ENCODE measurements around the gene HSPA14. TPM values are rescaled to one million over a fixed set of nuclear protein-coding genes. Genes with fewer than 3 reads are reported as not detected.

Gene HSPA14
- total RNA-seq, 1 experiment from 2014 or later: 41.0 TPM

- H3K27me3 Mint-ChIP-seq (ENCODE audit: low read depth): no peaks in the 10 kb centered on the region
- no peak overlapping the region for H3K4me2 ChIP-seq (ENCODE audit: insufficient read depth, insufficient read length, low read length)
- no peak overlapping the region for H3K9ac ChIP-seq (ENCODE audit: extremely low read depth, insufficient read length, low read length)
- no peak overlapping the region for H2BK15ac ChIP-seq (ENCODE audit: low read depth, low read length)
- H3K27ac Mint-ChIP-seq: no peak overlapping the region
- no peaks in the 10 kb centered on the region for H4K20me1 ChIP-seq (ENCODE audit: control insufficient read depth, insufficient read depth, insufficient read length)
- H3K4me3 Mint-ChIP-seq: no peak overlapping the region
- H3K4me1 ChIP-seq (ENCODE audit: insufficient read depth, low read length): no peaks in the 10 kb centered on the region
- no peak overlapping the region for H2AFZ ChIP-seq (ENCODE audit: low read length)
- no peak overlapping the region for H2AK5ac ChIP-seq (ENCODE audit: insufficient read length, low read length)
- H3K4ac ChIP-seq (ENCODE audit: low read depth, low read length): no peak overlapping the region
- no peaks in the 10 kb centered on the region for H3K4me1 Mint-ChIP-seq
- no peak overlapping the region for H3K23ac ChIP-seq (ENCODE audit: insufficient read length, low read depth, low read length)
- DNase-seq: no peak
- H3K79me1 ChIP-seq (ENCODE audit: insufficient read depth, low read depth, low read length, poor library complexity, severe bottlenecking): no peaks in the 10 kb centered on the region
- peaks cover 79 to 95% (median 92%) of the 10 kb centered on the region in 3 experiments for H3K36me3 Mint-ChIP-seq (ENCODE audit: insufficient read depth in 1 of 3, low read depth in 3 of 3)
- H2BK5ac ChIP-seq (ENCODE audit: insufficient read length, low read length): no peak overlapping the region
- no peaks in the 10 kb centered on the region for H3K79me2 ChIP-seq (ENCODE audit: insufficient read depth, low read length)
- H3K14ac ChIP-seq (ENCODE audit: insufficient read depth, low read length): no peak overlapping the region
- TF ChIP-seq, protein P1, sequence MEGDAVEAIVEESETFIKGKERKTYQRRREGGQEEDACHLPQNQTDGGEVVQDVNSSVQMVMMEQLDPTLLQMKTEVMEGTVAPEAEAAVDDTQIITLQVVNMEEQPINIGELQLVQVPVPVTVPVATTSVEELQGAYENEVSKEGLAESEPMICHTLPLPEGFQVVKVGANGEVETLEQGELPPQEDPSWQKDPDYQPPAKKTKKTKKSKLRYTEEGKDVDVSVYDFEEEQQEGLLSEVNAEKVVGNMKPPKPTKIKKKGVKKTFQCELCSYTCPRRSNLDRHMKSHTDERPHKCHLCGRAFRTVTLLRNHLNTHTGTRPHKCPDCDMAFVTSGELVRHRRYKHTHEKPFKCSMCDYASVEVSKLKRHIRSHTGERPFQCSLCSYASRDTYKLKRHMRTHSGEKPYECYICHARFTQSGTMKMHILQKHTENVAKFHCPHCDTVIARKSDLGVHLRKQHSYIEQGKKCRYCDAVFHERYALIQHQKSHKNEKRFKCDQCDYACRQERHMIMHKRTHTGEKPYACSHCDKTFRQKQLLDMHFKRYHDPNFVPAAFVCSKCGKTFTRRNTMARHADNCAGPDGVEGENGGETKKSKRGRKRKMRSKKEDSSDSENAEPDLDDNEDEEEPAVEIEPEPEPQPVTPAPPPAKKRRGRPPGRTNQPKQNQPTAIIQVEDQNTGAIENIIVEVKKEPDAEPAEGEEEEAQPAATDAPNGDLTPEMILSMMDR (conservative IDR thresholded peaks at IDR 0.05): no peak
- no peaks in the 10 kb centered on the region for H3K23me2 ChIP-seq (ENCODE audit: insufficient read length, low read depth, low read length, poor library complexity, severe bottlenecking)
- H3K9me3 Mint-ChIP-seq: peaks cover 42 to 45% of the 10 kb centered on the region in 2 experiments
- H3K27me3 ChIP-seq (ENCODE audit: insufficient read depth, low read length): no peaks in the 10 kb centered on the region
- H2BK120ac ChIP-seq (ENCODE audit: low read depth, low read length, poor library complexity, severe bottlenecking): no peak overlapping the region
- no CpG with 5 or more reads among the region's 3 CpGs for WGBS (ENCODE audit: extremely low coverage, insufficient read length, low lambda C conversion rate)
- no peak overlapping the region for H3K27ac ChIP-seq (ENCODE audit: insufficient read length, low read depth, low read length)
- peaks cover 12% of the 10 kb centered on the region for H3K9me3 ChIP-seq (ENCODE audit: control insufficient read depth, low read depth, low read length)
- no peak overlapping the region for H3K56ac ChIP-seq (ENCODE audit: insufficient read length, low read depth, low read length)
- no peak overlapping the region for H4K5ac ChIP-seq (ENCODE audit: insufficient read length, low read depth, low read length)
- H4K91ac ChIP-seq (ENCODE audit: insufficient read length, low read depth, low read length): no peak overlapping the region
- H4K8ac ChIP-seq (replicated peaks; ENCODE audit: insufficient read length, low read depth, low read length): no peak overlapping the region
- H2BK12ac ChIP-seq (ENCODE audit: insufficient read length, low read depth, low read length): no peak overlapping the region
- no peak overlapping the region for H3K18ac ChIP-seq (ENCODE audit: insufficient read length, low read depth, low read length)
- no peak overlapping the region for H2BK20ac ChIP-seq (ENCODE audit: low read depth, low read length, poor library complexity, severe bottlenecking)
- no peak overlapping the region for H3T11ph ChIP-seq (ENCODE audit: low read length)
Observed at GRCh38 chr10:14917827-14918226, 79.7 kb downstream of the HSPA14 start.
